Ascending aorta (tissue), 2 donors: ENCODE results near the gene ATG10. TPM values are rescaled to one million over a fixed set of nuclear protein-coding genes. Genes with fewer than 3 reads are reported as not detected.

Experiments
- DNase-seq, 2 donors: peaks; one replicate each; pipeline ENCODE4 v3.0.0-alpha.2; 2019; ENCODE audit warnings: low spot score in 2 of 2
- H3K27ac ChIP-seq, 2 donors: fragments of 200-600 bp; sonication (generic); one replicate each; pipeline ENCODE4 v1.5.1; 2016 to 2017; ENCODE audit warnings: mild to moderate bottlenecking in 1 of 2
- H3K27me3 ChIP-seq: fragments of 200-600 bp; sonication (generic); one replicate; pipeline ENCODE4 v1.5.1; 2017
- H3K36me3 ChIP-seq, 2 donors: fragments of 200-600 bp; sonication (generic); one replicate each; pipeline ENCODE4 v1.5.1; 2016
- H3K4me1 ChIP-seq, 2 donors: fragments of 200-600 bp; sonication (generic); one replicate each; pipeline ENCODE4 v1.5.1; 2016 to 2017; ENCODE audit warnings: mild to moderate bottlenecking in 1 of 2
- H3K4me3 ChIP-seq, 2 donors: fragments of 200-600 bp; sonication (generic); one replicate each; pipeline ENCODE4 v1.5.1; 2016 to 2017; ENCODE audit warnings: mild to moderate bottlenecking in 1 of 2
- H3K9me3 ChIP-seq, 2 donors: fragments of 200-600 bp; sonication (generic); one replicate each; pipeline ENCODE4 v1.5.1; 2016
- CTCF ChIP-seq, 3 experiments: fragments of 200-600 bp in 2 of 3; fragments of 450-650 bp in 1 of 3; sonication (generic) in 2 of 3; IDR thresholded peaks; one replicate each; pipeline ENCODE4 v1.5.1; 2016 to 2019; ENCODE audit warnings: antibody characterized with exemption in 3 of 3, mild to moderate bottlenecking in 1 of 3, moderate library complexity in 1 of 3
- intact Hi-C: fragments of 100-400 bp; cut with DNase I; formaldehyde crosslinking; loops from one replicate; pipeline ENCODE4 v1.15.1; 2023
- total RNA-seq: library from RNA; depleted of rRNA; stranded (reverse); fragments of >200 nt; gene quantifications from one replicate; pipeline ENCODE4 v1.1.0, GENCODE V29; 2016

ATG10 gene
- total RNA-seq, 1 donor from 2014 or later, result 8.4 TPM

- Histone ChIP-seq H3K4me1 (no peaks in the 10 kb centered on the region), H3K27ac (no peak overlapping the region), H3K27me3 (no peaks in the 10 kb centered on the region), H3K9me3 (no peaks in the 10 kb centered on the region), H3K36me3 (no peaks in the 10 kb centered on the region), H3K4me3 (no peak overlapping the region)
- DNase-seq, result no peak
- intact Hi-C loops, result no loop called here
- no peak for TF ChIP-seq CTCF (IDR thresholded peaks at IDR 0.05)
Observed at GRCh38 chr5:82068723-82069122, 96.9 kb downstream of the ATG10 start.

DNA sequence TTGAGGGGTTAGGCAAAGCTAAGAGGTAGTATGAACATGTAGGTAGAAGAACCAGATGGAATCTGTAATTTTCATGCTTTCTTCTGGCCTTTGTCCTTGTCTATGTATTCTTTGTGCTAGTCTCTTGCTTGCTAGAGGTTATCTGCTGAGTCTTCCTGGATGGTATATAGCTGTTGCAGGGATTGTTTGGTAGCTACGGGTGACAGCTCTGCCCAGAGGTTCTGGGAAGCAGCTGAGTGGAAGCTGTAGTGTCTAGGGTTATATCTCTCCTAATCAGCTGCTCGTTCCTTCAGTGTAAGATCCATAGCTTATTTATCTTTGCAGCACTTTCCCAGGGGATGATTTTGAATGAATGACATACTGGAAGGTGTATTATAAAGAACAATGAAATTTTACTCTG is 100.3 kb downstream of the ATG10 start:
- H3K9me3 ChIP-seq, result no peaks in the 10 kb centered on the region
- DNase-seq, result no peak
- H3K4me3 ChIP-seq, result no peak overlapping the region
- H3K36me3 ChIP-seq, result no peaks in the 10 kb centered on the region
- no peak for TF ChIP-seq CTCF (IDR thresholded peaks at IDR 0.05)
- H3K27me3 ChIP-seq, result no peaks in the 10 kb centered on the region
- no peaks in the 10 kb centered on the region for H3K4me1 ChIP-seq
- intact Hi-C loops, result no loop called here
- no peak overlapping the region for H3K27ac ChIP-seq

DNA sequence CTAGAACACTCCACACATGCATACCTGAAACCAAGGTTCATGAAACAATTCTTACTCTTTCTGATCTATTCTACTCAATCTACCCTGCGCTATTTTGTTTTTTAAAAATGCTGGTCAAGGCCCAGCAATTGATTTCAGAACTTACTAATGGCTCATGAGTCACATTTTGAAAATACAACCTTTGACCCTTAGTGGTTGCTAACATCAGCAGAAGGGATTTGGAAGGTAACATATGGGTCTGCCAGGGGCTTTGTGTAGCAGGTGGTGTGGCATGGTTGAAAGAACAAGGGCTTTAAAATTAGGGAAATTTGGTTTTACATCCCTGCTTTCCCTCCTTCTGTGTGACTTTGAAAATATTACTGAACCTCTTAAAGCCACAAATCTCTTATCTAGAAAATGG is 101.4 kb downstream of the ATG10 start:
- no peak for TF ChIP-seq CTCF (IDR thresholded peaks at IDR 0.05)
- H3K4me1 ChIP-seq, result no peaks in the 10 kb centered on the region
- H3K4me3 ChIP-seq, result no peak overlapping the region
- H3K36me3 ChIP-seq, result no peaks in the 10 kb centered on the region
- H3K27ac ChIP-seq, result no peak overlapping the region
- no peaks in the 10 kb centered on the region for H3K9me3 ChIP-seq
- no peak for DNase-seq
- intact Hi-C loops, result no loop called here
- H3K27me3 ChIP-seq, result no peaks in the 10 kb centered on the region

- H3K36me3 ChIP-seq, result no peaks in the 10 kb centered on the region
- H3K4me3 ChIP-seq, result no peak overlapping the region
- no peaks in the 10 kb centered on the region for H3K4me1 ChIP-seq
- TF ChIP-seq CTCF (IDR thresholded peaks at IDR 0.05), result no peak
- H3K9me3 ChIP-seq, result no peaks in the 10 kb centered on the region
- H3K27me3 ChIP-seq, result no peaks in the 10 kb centered on the region
- H3K27ac ChIP-seq, result no peak overlapping the region
- DNase-seq, result no peak
- intact Hi-C loops, result no loop called here
Observed at GRCh38 chr5:82074950-82075349, 103.1 kb downstream of the ATG10 start.

GRCh38 chr5:82077496-82077895 is 105.7 kb downstream of the ATG10 start:
- Histone ChIP-seq H3K27me3 (no peaks in the 10 kb centered on the region), H3K4me3 (no peak overlapping the region), H3K36me3 (no peaks in the 10 kb centered on the region), H3K27ac (no peak overlapping the region), H3K9me3 (peaks cover 0 to 6% of the 10 kb centered on the region in 2 donors), H3K4me1 (no peaks in the 10 kb centered on the region)
- no peak for DNase-seq
- intact Hi-C loops, result no loop called here
- no peak for TF ChIP-seq CTCF (IDR thresholded peaks at IDR 0.05)

- no peaks in the 10 kb centered on the region for H3K36me3 ChIP-seq
- no peak overlapping the region for H3K4me3 ChIP-seq
- TF ChIP-seq CTCF (IDR thresholded peaks at IDR 0.05), result no peak
- H3K4me1 ChIP-seq, result no peaks in the 10 kb centered on the region
- no peaks in the 10 kb centered on the region for H3K27me3 ChIP-seq
- intact Hi-C loops, result no loop called here
- DNase-seq, result no peak
- H3K27ac ChIP-seq, result no peak overlapping the region
- peaks cover 0 to 47% of the 10 kb centered on the region in 2 donors for H3K9me3 ChIP-seq
Observed at GRCh38 chr5:82091617-82092016, 119.8 kb downstream of the ATG10 start.
